MCF 10A (cell line): ENCODE measurements around the gene LYAR. TPM values are rescaled to one million over a fixed set of nuclear protein-coding genes. Genes with fewer than 3 reads are reported as not detected.
A peak's percentile ranks its signal among the peaks of the same experiment; 100 is the strongest.
"Not testable (repeated sequence)": the region's sequence is repeated elsewhere in the genome, so short reads cannot be mapped to it uniquely, and the experiment has no call there.

Source experiments
- BruUV-seq: library from RNA; stranded (reverse); fragments of 400-500 nt; replicated peaks from 2 replicates; lab custom pipeline; 2021; lab: Mats Ljungman, UMichigan
- CTCF ChIA-PET: fragments of 300-600 bp; sonication (Branson Sonifier 250); formaldehyde crosslinking; extraction: SDS; loops from one replicate; lab custom pipeline; 2021; ENCODE audit warnings: antibody characterized with exemption, inconsistent platforms; lab: Yijun Ruan, JAX
- POLR2A ChIA-PET: fragments of 300-600, 350-650 bp; sonication (Branson Sonifier 250); formaldehyde crosslinking; extraction: SDS; loops from one replicate; lab custom pipeline; 2020; ENCODE audit warnings: antibody characterized with exemption, inconsistent platforms; lab: Yijun Ruan, JAX
- DNase-seq: peaks from one replicate; pipeline ENCODE4 v3.0.0-alpha.2; 2018; ENCODE audit not compliant: unreplicated experiment
- H3K27ac Mint-ChIP-seq: one replicate; pipeline ENCODE4 v1.8.0; 2022; ENCODE audit warnings: mild to moderate bottlenecking, low read depth, mixed read lengths; ENCODE audit not compliant: unreplicated experiment
- H3K27me3 Mint-ChIP-seq: one replicate; pipeline ENCODE4 v1.8.0; 2022; ENCODE audit warnings: mixed read lengths; ENCODE audit not compliant: insufficient read depth, unreplicated experiment
- H3K36me3 Mint-ChIP-seq: one replicate; pipeline ENCODE4 v1.8.0; 2022; ENCODE audit warnings: mild to moderate bottlenecking, moderate library complexity, mixed read lengths; ENCODE audit not compliant: insufficient read depth, unreplicated experiment
- H3K4me1 Mint-ChIP-seq: one replicate; pipeline ENCODE4 v1.8.0; 2022; ENCODE audit warnings: mixed read lengths; ENCODE audit not compliant: insufficient read depth, unreplicated experiment
- H3K4me3 Mint-ChIP-seq: one replicate; pipeline ENCODE4 v1.8.0; 2022; ENCODE audit warnings: mild to moderate bottlenecking, moderate library complexity, mixed read lengths; ENCODE audit not compliant: unreplicated experiment
- H3K9me3 Mint-ChIP-seq: one replicate; pipeline ENCODE4 v1.8.0; 2022; ENCODE audit warnings: mixed read lengths; ENCODE audit not compliant: unreplicated experiment
- intact Hi-C: fragments of 100-400 bp; cut with micrococcal nuclease; formaldehyde crosslinking; loops from 2 replicates; pipeline ENCODE4 v1.14.1; 2022
- total RNA-seq: library from RNA; stranded (reverse); gene quantifications from 2 replicates; pipeline ENCODE4 v1.2.3, GENCODE V29; 2022
- TF ChIP-seq, protein P1 (sequence below): fragments of 200-600 bp; IDR thresholded peaks from one replicate; pipeline ENCODE4 v1.8.0; 2022; ENCODE audit warnings: antibody characterized with exemption, mild to moderate bottlenecking; ENCODE audit not compliant: unreplicated experiment

LYAR gene
- total RNA-seq, 1 experiment from 2014 or later, result 79.6 TPM

DNA sequence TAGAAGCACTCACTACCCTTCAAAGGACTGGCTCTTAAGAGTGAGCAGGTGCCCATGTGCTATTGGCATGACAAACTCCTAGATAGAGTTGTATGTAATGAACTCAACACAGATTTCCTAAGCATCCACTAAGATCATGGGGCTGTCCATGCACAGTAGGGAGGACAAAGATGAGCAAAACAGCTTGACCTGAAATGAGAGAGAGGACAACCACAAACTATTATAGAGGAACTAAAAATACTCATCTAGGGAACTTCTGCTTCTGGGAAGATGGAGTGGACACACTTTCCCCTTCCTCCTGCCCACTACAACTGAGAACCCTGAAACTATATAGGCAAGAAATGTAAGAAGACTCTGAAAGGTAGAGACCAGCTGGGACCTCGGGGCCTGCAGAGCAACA is 21.2 kb downstream of the LYAR start:
- Mint-ChIP-seq H3K9me3 (no peaks in the 10 kb centered on the region), H3K4me1 (peaks cover 53% of the 10 kb centered on the region), H3K36me3 (peaks cover 10% of the 10 kb centered on the region), H3K27me3 (no peaks in the 10 kb centered on the region), H3K4me3 (no peak overlapping the region), H3K27ac (peak overlapping the region; percentile 96)
- no TSS peak for BruUV-seq
- DNase-seq, result no peak
- CTCF ChIA-PET, result interaction anchor here (0.9 to 2.9 kb wide), 5 partner anchors 9 to 67 kb away, joined by 3 to 20 read pairs (median 4); partner anchors contain the start of gene TMEM128
- TF ChIP-seq, protein P1, sequence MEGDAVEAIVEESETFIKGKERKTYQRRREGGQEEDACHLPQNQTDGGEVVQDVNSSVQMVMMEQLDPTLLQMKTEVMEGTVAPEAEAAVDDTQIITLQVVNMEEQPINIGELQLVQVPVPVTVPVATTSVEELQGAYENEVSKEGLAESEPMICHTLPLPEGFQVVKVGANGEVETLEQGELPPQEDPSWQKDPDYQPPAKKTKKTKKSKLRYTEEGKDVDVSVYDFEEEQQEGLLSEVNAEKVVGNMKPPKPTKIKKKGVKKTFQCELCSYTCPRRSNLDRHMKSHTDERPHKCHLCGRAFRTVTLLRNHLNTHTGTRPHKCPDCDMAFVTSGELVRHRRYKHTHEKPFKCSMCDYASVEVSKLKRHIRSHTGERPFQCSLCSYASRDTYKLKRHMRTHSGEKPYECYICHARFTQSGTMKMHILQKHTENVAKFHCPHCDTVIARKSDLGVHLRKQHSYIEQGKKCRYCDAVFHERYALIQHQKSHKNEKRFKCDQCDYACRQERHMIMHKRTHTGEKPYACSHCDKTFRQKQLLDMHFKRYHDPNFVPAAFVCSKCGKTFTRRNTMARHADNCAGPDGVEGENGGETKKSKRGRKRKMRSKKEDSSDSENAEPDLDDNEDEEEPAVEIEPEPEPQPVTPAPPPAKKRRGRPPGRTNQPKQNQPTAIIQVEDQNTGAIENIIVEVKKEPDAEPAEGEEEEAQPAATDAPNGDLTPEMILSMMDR, result no peak
- POLR2A ChIA-PET, result interaction anchor here (2.9 to 4.0 kb wide), 2 partner anchors 21 to 22 kb away, joined by 11 to 33 read pairs; partner anchors contain the start of genes LYAR, TMEM128 and ZBTB49
- intact Hi-C loops, result no loop called here

DNA sequence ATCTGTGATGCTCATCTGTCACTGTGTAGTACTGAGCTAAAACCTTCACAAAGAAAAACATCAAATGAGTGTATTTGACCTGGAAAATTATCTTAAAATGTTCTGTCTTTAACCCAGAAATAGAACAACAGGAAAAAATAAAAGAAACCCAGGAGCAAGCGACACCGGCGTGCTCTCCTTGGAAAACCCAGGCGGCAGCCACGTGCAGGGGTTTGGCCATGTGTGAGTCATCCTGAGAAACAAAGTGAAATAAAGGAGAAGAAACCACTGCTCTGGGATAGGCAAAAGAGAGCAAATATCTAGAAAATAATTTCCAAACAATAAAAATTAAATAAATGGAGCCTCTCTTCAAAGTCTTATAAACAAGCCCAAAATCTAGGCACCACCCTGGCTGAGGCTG is 22.0 kb downstream of the LYAR start:
- peak overlapping the region; percentile 96 for H3K27ac Mint-ChIP-seq
- intact Hi-C loops, result no loop called here
- TF ChIP-seq, protein P1, result no peak
- no TSS peak for BruUV-seq
- H3K4me1 Mint-ChIP-seq, result peaks cover 48% of the 10 kb centered on the region
- H3K36me3 Mint-ChIP-seq, result peaks cover 6% of the 10 kb centered on the region
- no peaks in the 10 kb centered on the region for H3K27me3 Mint-ChIP-seq
- H3K9me3 Mint-ChIP-seq, result no peaks in the 10 kb centered on the region
- H3K4me3 Mint-ChIP-seq, result peak overlapping the region; percentile 29
- peak; percentile 65 for DNase-seq
- ChIA-PET POLR2A (interaction anchor here (0.9 to 4.0 kb wide), 3 partner anchors 12 to 22 kb away, joined by 8 to 33 read pairs (median 11); partner anchors contain the start of genes LYAR, TMEM128 and ZBTB49), CTCF (interaction anchor here (0.6 to 2.9 kb wide), 7 partner anchors 8 to 160 kb away, joined by 3 to 20 read pairs (median 3); partner anchors contain the start of gene TMEM128)

DNA sequence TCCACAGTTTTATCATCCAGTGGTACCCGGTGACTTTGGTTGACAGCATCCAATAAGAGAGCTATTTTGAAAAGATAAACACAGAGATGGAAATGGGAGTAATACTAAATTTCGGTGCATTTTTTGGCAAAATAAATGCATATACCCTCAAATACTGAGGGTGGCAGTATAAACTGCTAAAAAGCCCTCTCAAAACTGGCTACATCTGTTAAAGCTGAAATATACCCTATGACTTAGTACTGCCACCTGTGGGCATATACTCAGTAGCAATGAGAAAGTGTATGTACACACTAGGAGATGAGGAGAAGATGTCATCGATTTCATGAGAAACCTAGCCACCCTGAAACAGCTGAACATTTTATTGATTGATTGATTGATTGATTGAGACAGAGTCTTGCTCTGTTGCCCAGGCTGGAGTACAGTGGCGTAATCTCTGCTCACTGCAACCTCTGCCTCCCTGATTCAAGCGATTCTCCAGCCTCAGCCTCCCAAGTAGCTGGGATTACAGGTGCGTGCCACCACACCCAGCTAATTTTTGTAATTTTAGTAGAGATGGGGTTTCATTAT is 29.7 kb downstream of the LYAR start:
- H3K9me3 Mint-ChIP-seq, result no peaks in the 10 kb centered on the region
- H3K4me1 Mint-ChIP-seq, result no peaks in the 10 kb centered on the region
- H3K36me3 Mint-ChIP-seq, result no peaks in the 10 kb centered on the region
- H3K27ac Mint-ChIP-seq, result no peak overlapping the region
- DNase-seq, result peak; percentile 67
- no peak overlapping the region for H3K4me3 Mint-ChIP-seq
- ChIA-PET POLR2A (interaction anchor here (1.0 kb wide), 1 partner anchor 12 kb away, joined by 4 read pairs; the partner anchor contains the start of gene TMEM128), CTCF (interaction anchor here (0.5 to 2.5 kb wide), 10 partner anchors 8 to 721 kb away, joined by 3 to 11 read pairs (median 4); no protein-coding TSS in a partner anchor)
- intact Hi-C loops, result loop anchor here (1.0 kb wide), 2 partner anchors 75 to 170 kb away; no protein-coding TSS in a partner anchor
- no TSS peak for BruUV-seq
- H3K27me3 Mint-ChIP-seq, result no peaks in the 10 kb centered on the region
- TF ChIP-seq, protein P1, result peak; percentile 65

DNA sequence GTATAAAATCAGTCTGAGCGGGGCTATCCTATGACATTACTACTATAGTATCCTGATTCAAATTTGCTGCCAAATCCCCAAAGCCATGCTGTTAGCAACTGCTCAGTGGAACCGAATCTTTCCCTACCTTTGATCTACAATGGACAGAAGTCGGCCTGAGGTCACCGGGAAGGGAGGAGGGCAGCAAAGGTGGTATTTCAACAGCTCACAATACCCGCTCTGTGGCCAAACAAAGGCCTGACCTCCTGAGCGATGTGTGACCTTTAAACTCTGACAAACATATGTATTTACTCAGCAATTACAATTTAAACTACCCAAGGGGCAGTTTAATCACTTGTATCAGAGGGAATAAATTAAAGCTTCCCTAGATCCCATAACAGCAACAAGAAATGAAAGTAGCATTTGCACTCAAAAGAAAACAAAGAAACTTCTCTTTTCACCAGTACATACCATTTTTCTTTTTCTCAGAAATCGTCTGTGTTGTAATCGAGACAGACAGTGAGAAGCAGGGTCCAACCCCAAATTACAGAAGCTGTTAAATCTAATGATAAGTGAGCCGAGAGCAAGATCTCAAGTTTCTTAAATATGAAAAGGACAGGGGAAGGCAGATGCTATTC is 30.4 kb downstream of the LYAR start:
- Mint-ChIP-seq H3K36me3 (no peaks in the 10 kb centered on the region), H3K27me3 (no peaks in the 10 kb centered on the region), H3K27ac (no peak overlapping the region), H3K4me1 (no peaks in the 10 kb centered on the region), H3K9me3 (no peaks in the 10 kb centered on the region), H3K4me3 (no peak overlapping the region)
- DNase-seq, result no peak
- intact Hi-C loops, result loop anchor here (1.0 kb wide), 2 partner anchors 76 to 171 kb away; no protein-coding TSS in a partner anchor
- TF ChIP-seq, protein P1, result no peak
- BruUV-seq, result no TSS peak
- POLR2A ChIA-PET, result interaction anchor here (0.6 to 1.0 kb wide), 4 partner anchors 11 to 1847 kb away, joined by 3 to 4 read pairs (median 4); partner anchors contain the start of gene TMEM128
- CTCF ChIA-PET, result interaction anchor here (0.5 to 2.5 kb wide), 13 partner anchors 8 to 1675 kb away, joined by 3 to 11 read pairs (median 4); no protein-coding TSS in a partner anchor

DNA sequence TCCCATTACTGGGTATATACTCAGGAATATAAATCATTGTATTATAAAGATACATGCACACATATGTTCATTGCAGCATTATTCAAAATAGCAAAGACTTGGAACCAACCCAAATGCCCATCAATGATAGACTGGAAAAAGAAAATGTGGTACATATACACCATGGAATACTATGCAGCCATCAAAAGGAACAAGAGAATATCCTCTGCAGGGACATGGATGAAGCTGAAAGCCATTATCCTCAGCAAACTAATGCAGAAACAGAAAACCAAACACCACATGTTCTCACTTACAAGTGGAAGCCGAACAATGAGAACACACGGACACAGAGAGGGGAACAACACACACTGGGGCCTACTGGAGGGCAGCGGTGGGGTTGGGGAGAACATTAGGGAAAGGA is 32.2 kb downstream of the LYAR start:
- CTCF ChIA-PET, BruUV-seq, H3K27me3 Mint-ChIP-seq, H3K36me3 Mint-ChIP-seq, H3K4me1 Mint-ChIP-seq, DNase-seq, POLR2A ChIA-PET, H3K9me3 Mint-ChIP-seq, intact Hi-C loops, H3K4me3 Mint-ChIP-seq, H3K27ac Mint-ChIP-seq: not testable (repeated sequence)
